GM23338 (cell line): ENCODE measurements around the gene HRH2.

ENCODE experiments used
- CTCF ChIP-seq, 2 experiments: fragments of 200-600 bp in 1 of 2; sonication (generic) in 1 of 2; conservative IDR thresholded peaks; 2 replicates each; pipeline versions ENCODE4 v1.5.1 to v1.6.1; 2016 to 2017; ENCODE audit warnings: antibody characterized with exemption in 2 of 2, low read depth in 2 of 2, mild to moderate bottlenecking in 2 of 2, moderate library complexity in 1 of 2
- ETS1 ChIP-seq: IDR thresholded peaks from 2 replicates; pipeline ENCODE4 v1.6.1; 2016; ENCODE audit warnings: antibody characterized with exemption
- EZH2 ChIP-seq: fragments of 200-600 bp; sonication (generic); IDR thresholded peaks from one replicate; pipeline ENCODE4 v1.8.0; 2017; ENCODE audit warnings: antibody characterized with exemption, mild to moderate bottlenecking, low read depth; ENCODE audit not compliant: unreplicated experiment
- EZH2phosphoT487 ChIP-seq: fragments of 200-600 bp; sonication (generic); IDR thresholded peaks from one replicate; pipeline ENCODE4 v1.8.1; 2018; ENCODE audit warnings: antibody characterized with exemption; ENCODE audit not compliant: unreplicated experiment
- NANOG ChIP-seq: IDR thresholded peaks from 2 replicates; pipeline ENCODE4 v1.6.1; 2016; ENCODE audit warnings: antibody characterized with exemption, borderline replicate concordance
- POLR2AphosphoS5 ChIP-seq: IDR thresholded peaks from 2 replicates; pipeline ENCODE4 v1.6.1; 2016; ENCODE audit warnings: antibody characterized with exemption, low read depth
- ZNF114 ChIP-seq: fragments of 250-450 bp; sonication (Bioruptor Pico); IDR thresholded peaks from 2 replicates; pipeline ENCODE4 v1.5.0; 2020; ENCODE audit warnings: mild to moderate bottlenecking, moderate library complexity
- ZNF331 ChIP-seq: fragments of 250-450 bp; sonication (Bioruptor Pico); IDR thresholded peaks from 2 replicates; pipeline ENCODE4 v1.5.0; 2020; ENCODE audit warnings: low read depth, mild to moderate bottlenecking, moderate library complexity
- ZNF462 ChIP-seq: fragments of 250-450 bp; sonication (Bioruptor Pico); IDR thresholded peaks from 2 replicates; pipeline ENCODE4 v1.5.0; 2020; ENCODE audit warnings: mild to moderate bottlenecking, moderate library complexity
- TF ChIP-seq, protein P1 (sequence below): IDR thresholded peaks from one replicate; pipeline ENCODE4 v1.6.1; 2018; ENCODE audit warnings: antibody characterized with exemption; ENCODE audit not compliant: unreplicated experiment

DNA sequence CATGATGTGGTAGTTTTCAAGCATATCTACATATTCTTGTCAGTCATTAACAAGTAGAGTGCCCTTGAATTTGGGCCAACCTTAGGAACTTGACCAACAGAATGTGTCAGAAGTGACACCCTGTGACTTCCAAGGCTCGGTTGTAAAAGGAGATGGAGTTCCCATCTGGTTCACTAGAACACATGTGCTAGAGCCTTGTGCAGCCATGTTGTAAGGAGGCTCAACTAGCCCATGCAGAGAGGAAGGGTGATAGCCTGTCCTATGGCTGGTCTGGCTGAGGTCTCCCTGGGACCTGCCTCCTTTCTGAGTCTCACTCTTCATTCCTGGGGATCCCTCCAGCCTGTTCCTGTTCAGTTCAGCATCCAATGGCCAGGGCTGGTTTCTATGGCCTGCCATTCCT lies 28.1 kb upstream of the HRH2 start:
- TF ChIP-seq CTCF (conservative IDR thresholded peaks at IDR 0.05; ENCODE audit: low read depth in 2 of 2) (no peak), ETS1 (no peak), POLR2AphosphoS5 (no peak), EZH2 (no peak), EZH2phosphoT487 (no peak), ZNF114 (CRISPR knock-in tag) (no peak), NANOG (no peak), ZNF462 (CRISPR knock-in tag) (no peak), ZNF331 (CRISPR knock-in tag) (no peak)
- TF ChIP-seq, protein P1, sequence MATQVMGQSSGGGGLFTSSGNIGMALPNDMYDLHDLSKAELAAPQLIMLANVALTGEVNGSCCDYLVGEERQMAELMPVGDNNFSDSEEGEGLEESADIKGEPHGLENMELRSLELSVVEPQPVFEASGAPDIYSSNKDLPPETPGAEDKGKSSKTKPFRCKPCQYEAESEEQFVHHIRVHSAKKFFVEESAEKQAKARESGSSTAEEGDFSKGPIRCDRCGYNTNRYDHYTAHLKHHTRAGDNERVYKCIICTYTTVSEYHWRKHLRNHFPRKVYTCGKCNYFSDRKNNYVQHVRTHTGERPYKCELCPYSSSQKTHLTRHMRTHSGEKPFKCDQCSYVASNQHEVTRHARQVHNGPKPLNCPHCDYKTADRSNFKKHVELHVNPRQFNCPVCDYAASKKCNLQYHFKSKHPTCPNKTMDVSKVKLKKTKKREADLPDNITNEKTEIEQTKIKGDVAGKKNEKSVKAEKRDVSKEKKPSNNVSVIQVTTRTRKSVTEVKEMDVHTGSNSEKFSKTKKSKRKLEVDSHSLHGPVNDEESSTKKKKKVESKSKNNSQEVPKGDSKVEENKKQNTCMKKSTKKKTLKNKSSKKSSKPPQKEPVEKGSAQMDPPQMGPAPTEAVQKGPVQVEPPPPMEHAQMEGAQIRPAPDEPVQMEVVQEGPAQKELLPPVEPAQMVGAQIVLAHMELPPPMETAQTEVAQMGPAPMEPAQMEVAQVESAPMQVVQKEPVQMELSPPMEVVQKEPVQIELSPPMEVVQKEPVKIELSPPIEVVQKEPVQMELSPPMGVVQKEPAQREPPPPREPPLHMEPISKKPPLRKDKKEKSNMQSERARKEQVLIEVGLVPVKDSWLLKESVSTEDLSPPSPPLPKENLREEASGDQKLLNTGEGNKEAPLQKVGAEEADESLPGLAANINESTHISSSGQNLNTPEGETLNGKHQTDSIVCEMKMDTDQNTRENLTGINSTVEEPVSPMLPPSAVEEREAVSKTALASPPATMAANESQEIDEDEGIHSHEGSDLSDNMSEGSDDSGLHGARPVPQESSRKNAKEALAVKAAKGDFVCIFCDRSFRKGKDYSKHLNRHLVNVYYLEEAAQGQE: no peak
